GM10266 (cell line): ENCODE data around the gene ELF5.
A peak's percentile ranks its signal among the peaks of the same experiment; 100 is the strongest.

ENCODE experiments used
- DNase-seq: peaks from one replicate; pipeline ENCODE4 v3.0.0; 2012; ENCODE audit errors: extremely low spot score
- CTCF ChIP-seq: IDR thresholded peaks from 2 replicates; pipeline ENCODE4 v1.5.1; 2012; ENCODE audit warnings: mild to moderate bottlenecking, low read depth; ENCODE audit not compliant: control insufficient read depth, insufficient read depth; ENCODE audit errors: missing control alignments

Gene ELF5

GRCh38 chr11:34493926-34494595 lies 19.5 kb downstream of the ELF5 start:
- no peak for TF ChIP-seq CTCF
- no peak for DNase-seq

GRCh38 chr11:34493468-34493867 lies 20.1 kb downstream of the ELF5 start:
- DNase-seq, result no peak
- TF ChIP-seq CTCF, result no peak

GRCh38 chr11:34492806-34493414 lies 20.7 kb downstream of the ELF5 start:
- peak; percentile 64 for DNase-seq
- peak; percentile 76 for TF ChIP-seq CTCF

- no peak for TF ChIP-seq CTCF
- DNase-seq, result no peak
Measured at GRCh38 chr11:34490304-34490703, 23.3 kb downstream of the ELF5 start.

GRCh38 chr11:34488855-34489557 lies 24.6 kb downstream of the ELF5 start:
- DNase-seq, result no peak
- TF ChIP-seq CTCF, result no peak

GRCh38 chr11:34487430-34487829 lies 26.2 kb downstream of the ELF5 start:
- no peak for DNase-seq
- TF ChIP-seq CTCF, result no peak
